Breast epithelium (tissue), 3 donors: ENCODE measurements around the gene ZNF154.

Experiments
- POLR2A ChIP-seq: fragments of 450-650 bp; IDR thresholded peaks from one replicate; pipeline ENCODE4 v1.6.1; 2016; ENCODE audit warnings: antibody characterized with exemption, mild to moderate bottlenecking, moderate library complexity
- POLR2AphosphoS5 ChIP-seq, 3 donors: sonication (generic); formaldehyde crosslinking; IDR thresholded peaks; one replicate each; pipeline ENCODE4 v1.6.1; 2017; ENCODE audit warnings: antibody characterized with exemption in 3 of 3

DNA sequence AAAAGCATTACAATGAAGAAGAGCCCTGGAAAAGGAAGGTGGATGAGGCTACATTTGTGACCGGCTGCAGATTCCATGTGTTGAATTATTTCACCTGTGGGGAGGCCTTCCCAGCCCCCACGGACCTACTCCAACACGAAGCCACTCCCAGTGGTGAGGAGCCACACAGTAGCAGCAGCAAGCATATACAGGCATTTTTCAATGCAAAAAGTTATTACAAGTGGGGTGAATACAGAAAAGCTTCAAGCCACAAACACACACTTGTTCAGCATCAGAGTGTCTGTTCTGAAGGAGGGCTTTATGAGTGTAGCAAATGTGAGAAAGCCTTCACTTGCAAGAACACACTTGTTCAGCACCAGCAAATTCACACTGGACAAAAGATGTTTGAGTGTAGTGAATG, 22.3 kb downstream of the ZNF154 start:
- TF ChIP-seq POLR2A (no peak), POLR2AphosphoS5 (IDR thresholded peaks at IDR 0.05) (no peak)
